Activated T-helper 1 cell treated with anti-CD3 and anti-CD28 coated beads, Interleukin-12 subunit alpha, Interleukin-12 subunit beta, Interleukin-2, Interleukin-4 antibody, amounts not matched to agents 30 ng/mL and 10 ng/mL and 1 ng/mL, durations not matched to agents 14 hours and 24 hours and 36 hours (primary cell): Measurements from ENCODE around the gene SCP2. TPM values are rescaled to one million over a fixed set of nuclear protein-coding genes. Genes with fewer than 3 reads are reported as not detected.

ENCODE experiments used
- DNase-seq: peaks from one replicate; pipeline ENCODE4 v3.0.0; 2021; ENCODE audit warnings: low spot score
- H3K27ac Mint-ChIP-seq: one replicate; pipeline ENCODE4 v1.8.0; 2021; ENCODE audit warnings: mild to moderate bottlenecking, mixed read lengths
- H3K27me3 Mint-ChIP-seq: one replicate; pipeline ENCODE4 v1.8.0; 2022; ENCODE audit warnings: mild to moderate bottlenecking, moderate library complexity, mixed read lengths; ENCODE audit not compliant: insufficient read depth
- H3K36me3 Mint-ChIP-seq: one replicate; pipeline ENCODE4 v1.8.0; 2021; ENCODE audit warnings: low read depth, mixed read lengths
- H3K4me1 Mint-ChIP-seq: one replicate; pipeline ENCODE4 v1.8.0; 2021; ENCODE audit warnings: low read depth, mixed read lengths
- H3K4me3 Mint-ChIP-seq: one replicate; pipeline ENCODE4 v1.8.0; 2021; ENCODE audit warnings: mild to moderate bottlenecking, moderate library complexity, mixed read lengths
- H3K9me3 Mint-ChIP-seq: one replicate; pipeline ENCODE4 v1.8.0; 2021; ENCODE audit warnings: mixed read lengths
- intact Hi-C: fragments of 100-400 bp; cut with micrococcal nuclease; formaldehyde crosslinking; loops from one replicate; pipeline ENCODE4 v1.15.1; 2024
- total RNA-seq: library from RNA; stranded (reverse); gene quantifications from 2 replicates; pipeline ENCODE4 v1.2.3, GENCODE V29; 2022

Gene SCP2
- total RNA-seq, 1 donor from 2014 or later, result 54.7 TPM

GRCh38 chr1:53078333-53079101, 151.4 kb downstream of the SCP2 start:
- Mint-ChIP-seq H3K9me3 (no peaks in the 10 kb centered on the region), H3K4me1 (no peaks in the 10 kb centered on the region), H3K4me3 (no peak overlapping the region), H3K27ac (no peak overlapping the region), H3K27me3 (no peaks in the 10 kb centered on the region), H3K36me3 (no peaks in the 10 kb centered on the region)
- intact Hi-C loops, result no loop called here
- DNase-seq, result no peak

- Mint-ChIP-seq H3K4me1 (no peaks in the 10 kb centered on the region), H3K9me3 (no peaks in the 10 kb centered on the region), H3K27me3 (no peaks in the 10 kb centered on the region), H3K36me3 (no peaks in the 10 kb centered on the region), H3K27ac (no peak overlapping the region), H3K4me3 (no peak overlapping the region)
- no peak for DNase-seq
- intact Hi-C loops, result no loop called here
Observed at GRCh38 chr1:53079251-53079650, 152.2 kb downstream of the SCP2 start.

GRCh38 chr1:53080041-53080440, 153.0 kb downstream of the SCP2 start:
- no peaks in the 10 kb centered on the region for H3K36me3 Mint-ChIP-seq
- H3K9me3 Mint-ChIP-seq, result no peaks in the 10 kb centered on the region
- H3K27ac Mint-ChIP-seq, result no peak overlapping the region
- no peaks in the 10 kb centered on the region for H3K27me3 Mint-ChIP-seq
- intact Hi-C loops, result no loop called here
- no peak overlapping the region for H3K4me3 Mint-ChIP-seq
- DNase-seq, result no peak
- H3K4me1 Mint-ChIP-seq, result no peaks in the 10 kb centered on the region

DNA sequence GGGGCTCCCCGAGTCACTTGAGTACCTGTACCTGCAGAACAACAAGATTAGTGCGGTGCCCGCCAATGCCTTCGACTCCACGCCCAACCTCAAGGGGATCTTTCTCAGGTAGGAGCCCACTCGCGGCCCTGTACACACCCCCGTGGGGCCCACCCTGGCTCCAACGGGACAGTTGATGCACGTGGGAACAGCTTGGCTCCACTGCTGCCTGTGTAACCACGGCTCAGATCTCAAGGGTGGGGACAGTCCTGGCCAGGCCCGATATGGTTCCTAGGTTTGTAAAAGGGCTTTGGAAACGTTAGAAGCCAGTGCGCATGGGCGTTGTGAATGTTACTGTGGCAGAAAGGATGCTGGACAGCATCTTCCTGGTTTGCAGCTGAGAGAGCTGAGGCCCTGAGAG, 153.7 kb downstream of the SCP2 start:
- Mint-ChIP-seq H3K36me3 (no peaks in the 10 kb centered on the region), H3K9me3 (no peaks in the 10 kb centered on the region), H3K4me3 (no peak overlapping the region), H3K27me3 (no peaks in the 10 kb centered on the region), H3K27ac (no peak overlapping the region), H3K4me1 (no peaks in the 10 kb centered on the region)
- DNase-seq, result no peak
- intact Hi-C loops, result no loop called here

DNA sequence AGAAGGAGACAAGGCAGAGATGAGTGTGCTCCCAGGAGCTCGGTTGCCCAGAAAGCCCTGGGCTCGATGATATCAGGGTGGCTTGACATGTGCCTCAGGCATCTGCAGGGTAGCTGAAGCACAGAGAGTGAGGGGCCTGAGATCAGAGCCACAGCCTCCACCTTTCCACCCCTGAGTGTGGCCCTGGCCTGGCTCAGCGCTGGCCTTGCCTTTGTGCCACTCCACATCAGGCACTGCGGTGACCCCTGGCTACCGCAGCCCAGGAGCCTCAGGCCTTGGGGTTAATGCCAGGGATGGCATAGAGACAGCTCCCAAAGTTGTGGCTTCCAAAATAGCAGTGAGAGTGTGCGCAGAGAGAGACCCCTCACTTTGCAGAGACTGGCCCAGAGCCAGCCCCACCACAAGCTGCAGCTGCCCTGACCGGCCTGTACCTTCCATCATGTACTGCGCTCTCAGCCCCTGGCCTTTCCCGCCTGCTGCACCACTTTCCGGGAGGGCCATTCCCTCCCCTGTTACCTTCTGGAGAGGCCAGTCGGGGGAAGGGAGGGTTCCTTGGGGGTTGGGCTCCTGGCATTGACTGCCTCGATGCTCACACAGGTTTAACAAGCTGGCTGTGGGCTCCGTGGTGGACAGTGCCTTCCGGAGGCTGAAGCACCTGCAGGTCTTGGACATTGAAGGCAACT, 154.4 kb downstream of the SCP2 start:
- Mint-ChIP-seq H3K9me3 (no peaks in the 10 kb centered on the region), H3K27ac (no peak overlapping the region), H3K27me3 (no peaks in the 10 kb centered on the region), H3K36me3 (no peaks in the 10 kb centered on the region), H3K4me3 (no peak overlapping the region), H3K4me1 (no peaks in the 10 kb centered on the region)
- intact Hi-C loops, result no loop called here
- no peak for DNase-seq

GRCh38 chr1:53082826-53083455, 155.9 kb downstream of the SCP2 start:
- Mint-ChIP-seq H3K27ac (no peak overlapping the region), H3K27me3 (no peaks in the 10 kb centered on the region), H3K4me3 (no peak overlapping the region), H3K4me1 (no peaks in the 10 kb centered on the region), H3K36me3 (no peaks in the 10 kb centered on the region), H3K9me3 (no peaks in the 10 kb centered on the region)
- intact Hi-C loops, result no loop called here
- DNase-seq, result no peak

DNA sequence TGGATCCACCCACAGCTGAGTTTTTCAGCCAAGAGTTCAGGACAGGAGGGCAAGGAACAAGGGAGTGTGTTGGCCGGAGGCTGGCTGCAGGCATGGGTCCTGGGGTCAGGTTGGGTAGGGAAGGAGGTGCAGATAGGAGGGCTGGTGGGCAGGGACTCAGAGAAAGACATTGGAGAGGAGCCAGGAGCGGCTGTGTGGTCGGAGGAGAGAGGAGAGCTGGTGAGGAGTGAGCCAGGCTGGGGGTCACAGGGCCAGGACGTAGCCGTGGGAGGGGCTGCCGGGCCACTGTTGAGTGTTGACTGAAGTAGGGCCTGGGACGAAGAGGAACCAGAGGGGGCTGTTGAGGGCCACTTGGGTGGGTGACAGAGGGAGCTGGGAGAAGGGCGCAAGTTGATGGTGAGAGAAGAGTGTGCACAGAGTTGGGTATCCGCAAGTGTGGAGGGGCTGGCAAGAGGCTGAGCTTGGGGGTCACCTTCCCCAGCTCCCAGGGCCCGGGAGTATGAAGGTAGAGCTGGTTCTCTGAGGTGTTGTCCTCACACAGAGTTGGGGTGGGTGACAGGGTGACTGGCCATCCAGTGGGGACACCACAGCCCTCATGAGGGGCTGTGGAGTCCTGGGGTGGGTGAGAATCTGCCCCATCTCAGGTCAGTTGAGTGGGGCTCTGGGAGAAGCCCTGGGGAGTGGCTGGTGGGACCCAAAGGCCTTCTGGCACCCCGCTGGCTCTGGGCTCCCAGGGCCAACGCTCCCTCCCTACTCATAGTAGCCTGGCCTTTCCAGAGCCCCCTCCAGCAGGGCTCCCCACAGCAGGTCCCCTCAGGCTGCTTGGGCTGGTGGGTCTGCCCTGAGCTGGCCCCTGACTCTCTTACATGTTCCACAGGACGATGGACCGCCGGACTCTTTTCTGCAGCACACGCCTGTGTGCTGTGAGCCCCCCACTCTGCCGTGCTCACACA, 156.8 kb downstream of the SCP2 start:
- H3K27ac Mint-ChIP-seq, result no peak overlapping the region
- H3K27me3 Mint-ChIP-seq, result no peaks in the 10 kb centered on the region
- no peak overlapping the region for H3K4me3 Mint-ChIP-seq
- H3K9me3 Mint-ChIP-seq, result no peaks in the 10 kb centered on the region
- H3K36me3 Mint-ChIP-seq, result no peaks in the 10 kb centered on the region
- DNase-seq, result no peak
- H3K4me1 Mint-ChIP-seq, result no peaks in the 10 kb centered on the region
- intact Hi-C loops, result no loop called here

DNA sequence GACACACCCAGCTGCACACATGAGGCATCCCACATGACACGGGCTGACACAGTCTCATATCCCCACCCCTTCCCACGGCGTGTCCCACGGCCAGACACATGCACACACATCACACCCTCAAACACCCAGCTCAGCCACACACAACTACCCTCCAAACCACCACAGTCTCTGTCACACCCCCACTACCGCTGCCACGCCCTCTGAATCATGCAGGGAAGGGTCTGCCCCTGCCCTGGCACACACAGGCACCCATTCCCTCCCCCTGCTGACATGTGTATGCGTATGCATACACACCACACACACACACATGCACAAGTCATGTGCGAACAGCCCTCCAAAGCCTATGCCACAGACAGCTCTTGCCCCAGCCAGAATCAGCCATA, 157.5 kb downstream of the SCP2 start:
- no peaks in the 10 kb centered on the region for H3K36me3 Mint-ChIP-seq
- H3K4me1 Mint-ChIP-seq, result no peaks in the 10 kb centered on the region
- no peaks in the 10 kb centered on the region for H3K9me3 Mint-ChIP-seq
- intact Hi-C loops, result no loop called here
- H3K4me3 Mint-ChIP-seq, result no peak overlapping the region
- no peaks in the 10 kb centered on the region for H3K27me3 Mint-ChIP-seq
- no peak for DNase-seq
- H3K27ac Mint-ChIP-seq, result no peak overlapping the region

DNA sequence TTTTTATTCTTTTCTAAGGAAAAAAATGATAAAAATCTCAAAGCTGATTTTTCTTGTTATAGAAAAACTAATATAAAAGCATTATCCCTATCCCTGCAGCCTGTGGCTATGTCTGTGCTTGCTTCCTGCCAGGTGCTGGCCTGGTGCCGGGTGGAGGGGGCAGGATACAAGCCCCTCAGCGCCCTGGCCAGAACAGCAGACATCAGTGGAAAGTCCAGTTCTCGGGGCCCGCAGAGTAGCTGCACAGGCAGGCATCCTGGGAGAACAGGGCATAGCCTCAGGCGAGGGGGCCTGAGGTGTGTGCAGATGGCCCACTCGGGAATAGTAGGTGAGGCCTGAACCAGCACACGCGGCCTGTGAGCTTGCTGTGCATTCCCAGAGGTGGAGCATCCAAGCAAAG, 158.3 kb downstream of the SCP2 start:
- Mint-ChIP-seq H3K27me3 (no peaks in the 10 kb centered on the region), H3K9me3 (no peaks in the 10 kb centered on the region), H3K36me3 (no peaks in the 10 kb centered on the region), H3K4me3 (no peak overlapping the region), H3K27ac (no peak overlapping the region), H3K4me1 (no peaks in the 10 kb centered on the region)
- no peak for DNase-seq
- intact Hi-C loops, result no loop called here

GRCh38 chr1:53086491-53087070, 159.5 kb downstream of the SCP2 start:
- no peaks in the 10 kb centered on the region for H3K27me3 Mint-ChIP-seq
- no peaks in the 10 kb centered on the region for H3K4me1 Mint-ChIP-seq
- no peaks in the 10 kb centered on the region for H3K36me3 Mint-ChIP-seq
- H3K9me3 Mint-ChIP-seq, result no peaks in the 10 kb centered on the region
- DNase-seq, result no peak
- no peak overlapping the region for H3K4me3 Mint-ChIP-seq
- no peak overlapping the region for H3K27ac Mint-ChIP-seq
- intact Hi-C loops, result no loop called here

DNA sequence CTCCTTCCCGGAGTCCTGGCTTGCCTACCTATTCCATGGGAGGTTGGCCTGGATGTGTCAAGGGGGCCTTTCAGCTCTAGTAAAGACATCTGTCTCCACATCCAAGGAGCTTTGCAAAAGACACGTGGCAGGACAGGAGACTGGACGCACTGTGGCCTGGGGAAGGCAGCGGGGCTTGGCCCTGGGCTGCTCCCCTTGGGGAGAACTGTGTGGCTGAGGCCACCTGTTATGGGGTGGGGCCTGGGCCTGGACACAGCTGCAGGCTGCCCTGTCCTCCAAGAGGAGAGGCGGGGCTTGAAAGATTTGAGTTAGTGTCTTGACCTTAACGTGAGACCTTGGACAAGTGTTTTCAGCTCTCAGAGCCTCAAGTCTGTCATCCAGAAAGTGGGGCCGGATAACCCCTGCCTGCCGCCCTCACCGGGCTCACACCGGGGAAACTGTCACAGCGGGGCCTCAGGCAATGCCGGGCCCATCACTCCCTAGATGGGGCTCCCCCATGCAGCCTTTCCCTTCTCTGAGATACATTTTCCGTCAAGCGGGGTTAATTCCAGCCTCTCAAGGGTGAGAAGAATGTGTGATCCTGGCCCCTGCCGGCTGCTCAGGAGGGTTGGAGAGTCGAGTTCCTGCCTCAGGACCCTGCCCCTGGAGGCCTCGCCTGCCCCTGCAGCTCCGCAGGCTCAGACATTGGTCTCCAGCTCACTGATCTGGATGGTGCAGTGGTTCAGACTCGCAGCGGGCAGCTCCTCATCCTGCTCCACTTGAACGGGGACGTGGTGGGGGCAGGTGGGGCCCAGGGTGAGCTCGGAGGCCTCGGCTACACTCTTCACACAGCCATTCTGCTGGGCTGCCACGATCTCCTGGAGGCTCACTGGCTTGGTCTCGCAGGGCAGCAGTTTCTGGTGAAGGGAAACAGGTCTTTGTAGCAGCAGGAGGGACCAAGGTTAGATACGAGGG, 160.5 kb downstream of the SCP2 start:
- no peak for DNase-seq
- no peak overlapping the region for H3K4me3 Mint-ChIP-seq
- H3K4me1 Mint-ChIP-seq, result no peaks in the 10 kb centered on the region
- no peaks in the 10 kb centered on the region for H3K36me3 Mint-ChIP-seq
- H3K27me3 Mint-ChIP-seq, result no peaks in the 10 kb centered on the region
- no peaks in the 10 kb centered on the region for H3K9me3 Mint-ChIP-seq
- intact Hi-C loops, result no loop called here
- no peak overlapping the region for H3K27ac Mint-ChIP-seq
